ENCODE measurements around the gene NPAS4.
A peak's percentile ranks its signal among the peaks of the same experiment; 100 is the strongest.

Gene NPAS4

GRCh38 chr11:66454247-66454646 is 33.4 kb downstream of the NPAS4 start:
- TF ChIP-seq ISL1 (CRISPR knock-in tag; IDR thresholded peaks at IDR 0.05) (no peak), CSRNP3 (CRISPR knock-in tag; IDR thresholded peaks at IDR 0.05) (no peak), ARNTL (CRISPR knock-in tag; IDR thresholded peaks at IDR 0.05; ENCODE audit: borderline replicate concordance, low read depth) (no peak), ZFP3 (CRISPR knock-in tag; IDR thresholded peaks at IDR 0.05) (no peak), BACH2 (CRISPR knock-in tag; IDR thresholded peaks at IDR 0.05; ENCODE audit: borderline replicate concordance) (no peak)

DNA sequence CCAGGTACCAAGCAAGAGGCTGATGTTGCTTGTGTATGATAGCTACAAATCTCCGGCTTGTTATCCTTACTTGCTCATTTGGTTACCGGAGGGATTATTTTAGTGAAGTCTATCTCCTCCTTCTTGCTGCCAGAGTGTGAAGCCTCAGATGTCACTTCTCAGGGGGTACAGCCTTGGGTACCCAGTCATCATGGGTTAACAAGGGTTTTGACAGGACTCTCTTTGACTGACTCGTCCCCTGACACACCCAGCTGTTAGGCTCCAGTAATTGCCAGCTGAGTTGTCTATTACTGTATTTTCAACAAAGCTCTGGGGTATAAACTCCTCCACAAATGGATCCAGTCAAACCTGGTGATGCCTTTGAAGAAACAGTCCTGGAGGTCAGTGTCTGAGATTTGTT is 34.0 kb downstream of the NPAS4 start:
- TF ChIP-seq ZNF565 (CRISPR knock-in tag; conservative IDR thresholded peaks at IDR 0.05; ENCODE audit: low read depth) = no peak
- TF ChIP-seq ARNTL (CRISPR knock-in tag; IDR thresholded peaks at IDR 0.05; ENCODE audit: borderline replicate concordance, low read depth) = no peak
- TF ChIP-seq, protein P1, sequence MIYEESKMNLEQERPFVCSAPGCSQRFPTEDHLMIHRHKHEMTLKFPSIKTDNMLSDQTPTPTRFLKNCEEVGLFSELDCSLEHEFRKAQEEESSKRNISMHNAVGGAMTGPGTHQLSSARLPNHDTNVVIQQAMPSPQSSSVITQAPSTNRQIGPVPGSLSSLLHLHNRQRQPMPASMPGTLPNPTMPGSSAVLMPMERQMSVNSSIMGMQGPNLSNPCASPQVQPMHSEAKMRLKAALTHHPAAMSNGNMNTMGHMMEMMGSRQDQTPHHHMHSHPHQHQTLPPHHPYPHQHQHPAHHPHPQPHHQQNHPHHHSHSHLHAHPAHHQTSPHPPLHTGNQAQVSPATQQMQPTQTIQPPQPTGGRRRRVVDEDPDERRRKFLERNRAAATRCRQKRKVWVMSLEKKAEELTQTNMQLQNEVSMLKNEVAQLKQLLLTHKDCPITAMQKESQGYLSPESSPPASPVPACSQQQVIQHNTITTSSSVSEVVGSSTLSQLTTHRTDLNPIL (CRISPR knock-in tag; IDR thresholded peaks at IDR 0.05; ENCODE audit: low read depth) = no peak
- TF ChIP-seq PATZ1 (CRISPR knock-in tag; IDR thresholded peaks at IDR 0.05; ENCODE audit: borderline replicate concordance) = no peak
- TF ChIP-seq ZC3H10 (CRISPR knock-in tag; IDR thresholded peaks at IDR 0.05) = no peak
- TF ChIP-seq ZNF70 (CRISPR knock-in tag; IDR thresholded peaks at IDR 0.05) = no peak
- no peak for TF ChIP-seq ZFP3 (CRISPR knock-in tag; IDR thresholded peaks at IDR 0.05)
- TF ChIP-seq OSR1 (CRISPR knock-in tag; IDR thresholded peaks at IDR 0.05) = no peak
- no peak for TF ChIP-seq TCF4 (CRISPR knock-in tag; IDR thresholded peaks at IDR 0.05; ENCODE audit: borderline replicate concordance)
- no peak for TF ChIP-seq TOX (CRISPR knock-in tag; IDR thresholded peaks at IDR 0.05; ENCODE audit: borderline replicate concordance)
- no peak for TF ChIP-seq ISL1 (CRISPR knock-in tag; IDR thresholded peaks at IDR 0.05)
- no peak; the same call in 2 of the 3 replicates for ATAC-seq

More at GRCh38 chr11:66454247-66454646, 33.4 kb downstream of the NPAS4 start:
- peak; percentile 49; the same call in 2 of the 3 replicates for ATAC-seq

DNA sequence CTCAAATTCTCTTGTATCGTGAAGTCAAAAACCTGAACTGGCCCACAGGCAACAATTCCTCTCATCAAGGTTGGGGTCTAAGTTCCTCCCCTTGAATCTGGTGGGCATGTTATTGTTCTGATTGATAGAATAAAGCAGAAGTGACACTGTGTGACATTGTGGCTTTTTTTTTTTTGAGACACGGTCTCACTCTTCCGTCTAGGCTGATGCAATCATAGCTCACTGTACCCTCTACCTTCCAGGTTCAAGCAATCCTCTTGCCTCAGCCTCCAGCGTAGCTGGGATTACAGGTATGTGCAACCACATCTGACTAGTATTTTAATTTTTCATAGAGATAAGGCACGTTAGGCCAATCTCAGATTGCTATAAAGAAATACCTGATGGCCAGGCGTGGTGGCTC is 37.0 kb downstream of the NPAS4 start:
- ATAC-seq = no peak
- no peak for TF ChIP-seq RARB (CRISPR knock-in tag; IDR thresholded peaks at IDR 0.05)
- no peak for TF ChIP-seq TSHZ2 (CRISPR knock-in tag; IDR thresholded peaks at IDR 0.05)
- TF ChIP-seq, protein P2, sequence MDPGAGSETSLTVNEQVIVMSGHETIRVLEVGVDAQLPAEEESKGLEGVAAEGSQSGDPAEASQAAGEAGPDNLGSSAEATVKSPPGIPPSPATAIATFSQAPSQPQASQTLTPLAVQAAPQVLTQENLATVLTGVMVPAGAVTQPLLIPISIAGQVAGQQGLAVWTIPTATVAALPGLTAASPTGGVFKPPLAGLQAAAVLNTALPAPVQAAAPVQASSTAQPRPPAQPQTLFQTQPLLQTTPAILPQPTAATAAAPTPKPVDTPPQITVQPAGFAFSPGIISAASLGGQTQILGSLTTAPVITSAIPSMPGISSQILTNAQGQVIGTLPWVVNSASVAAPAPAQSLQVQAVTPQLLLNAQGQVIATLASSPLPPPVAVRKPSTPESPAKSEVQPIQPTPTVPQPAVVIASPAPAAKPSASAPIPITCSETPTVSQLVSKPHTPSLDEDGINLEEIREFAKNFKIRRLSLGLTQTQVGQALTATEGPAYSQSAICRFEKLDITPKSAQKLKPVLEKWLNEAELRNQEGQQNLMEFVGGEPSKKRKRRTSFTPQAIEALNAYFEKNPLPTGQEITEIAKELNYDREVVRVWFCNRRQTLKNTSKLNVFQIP (CRISPR knock-in tag; IDR thresholded peaks at IDR 0.05; ENCODE audit: borderline replicate concordance, low read depth) = no peak

- ATAC-seq = no peak
- TF ChIP-seq ZFP30 (CRISPR knock-in tag; IDR thresholded peaks at IDR 0.05) (no peak), GLIS3 (CRISPR knock-in tag; IDR thresholded peaks at IDR 0.05) (no peak), ZNF8 (CRISPR knock-in tag; IDR thresholded peaks at IDR 0.05) (no peak), SNAI2 (CRISPR knock-in tag; IDR thresholded peaks at IDR 0.05) (no peak), CSRNP3 (CRISPR knock-in tag; IDR thresholded peaks at IDR 0.05) (no peak), ZFP3 (CRISPR knock-in tag; IDR thresholded peaks at IDR 0.05) (no peak), ZNF70 (CRISPR knock-in tag; IDR thresholded peaks at IDR 0.05) (no peak), ISL1 (CRISPR knock-in tag; IDR thresholded peaks at IDR 0.05) (no peak), ZNF565 (CRISPR knock-in tag; conservative IDR thresholded peaks at IDR 0.05; ENCODE audit: low read depth) (no peak), BACH2 (CRISPR knock-in tag; IDR thresholded peaks at IDR 0.05; ENCODE audit: borderline replicate concordance) (no peak), OSR1 (CRISPR knock-in tag; IDR thresholded peaks at IDR 0.05) (no peak)
- TF ChIP-seq, protein P1 (CRISPR knock-in tag; IDR thresholded peaks at IDR 0.05; ENCODE audit: low read depth) = no peak
Observed at GRCh38 chr11:66459138-66459778, 38.4 kb downstream of the NPAS4 start.

Data from SK-N-SH treated with all-trans-retinoic acid at 6 μM for 48 hours (cell line).